Stimulated activated CD8-positive, alpha-beta memory T cell treated with anti-CD3 and anti-CD28 coated beads, Interleukin-12 subunit alpha, Interleukin-12 subunit beta, amount 100 ng/mL, for 4 hours (primary cell): ENCODE measurements around the gene IL4R.
A peak's percentile ranks its signal among the peaks of the same experiment; 100 is the strongest.
"Not testable (repeated sequence)": the region's sequence is repeated elsewhere in the genome, so short reads cannot be mapped to it uniquely, and the experiment has no call there.

Source experiments
- DNase-seq: peaks from one replicate; pipeline ENCODE4 v3.0.0-alpha.2; 2020; ENCODE audit warnings: low read depth

The IL4R gene

DNA sequence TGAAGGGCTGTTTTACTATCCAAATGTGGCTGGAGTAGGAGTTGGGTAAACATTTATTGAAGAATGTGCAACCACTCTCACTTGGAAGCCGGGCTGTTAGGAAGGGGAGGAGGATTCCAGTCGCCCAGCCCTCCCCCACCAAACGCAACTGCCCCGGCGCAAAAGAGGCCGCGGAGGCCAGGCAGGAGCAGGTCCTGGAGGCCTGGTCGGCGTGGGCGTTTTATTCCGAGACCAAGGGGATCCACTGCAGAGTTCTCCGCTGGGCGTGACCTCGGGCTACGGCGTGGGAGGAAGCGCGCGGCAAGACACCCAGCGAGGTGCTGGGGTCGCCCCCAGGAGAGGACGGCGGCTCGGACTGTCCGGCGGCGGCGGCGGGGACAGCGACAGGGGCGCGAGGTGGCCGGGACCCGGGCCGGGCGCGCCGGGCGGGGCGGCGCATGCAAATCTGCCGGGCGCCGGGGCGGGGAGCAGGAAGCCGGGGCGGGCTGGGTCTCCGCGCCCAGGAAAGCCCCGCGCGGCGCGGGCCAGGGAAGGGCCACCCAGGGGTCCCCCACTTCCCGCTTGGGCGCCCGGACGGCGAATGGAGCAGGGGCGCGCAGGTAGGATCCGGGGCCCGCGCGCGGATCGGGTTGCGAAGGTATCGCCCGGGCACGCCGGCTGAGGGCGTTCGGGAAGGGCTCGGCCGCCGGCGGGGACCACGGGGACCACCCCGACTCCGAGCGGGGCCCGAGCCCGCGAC is at the start of gene IL4R:
Gene IL4R (plus strand): TSS at position 553 of the 739 bp plus-strand sequence. CDS start 26,230 bp downstream, outside the sequence.
- DNase-seq = peak; percentile 52

DNA sequence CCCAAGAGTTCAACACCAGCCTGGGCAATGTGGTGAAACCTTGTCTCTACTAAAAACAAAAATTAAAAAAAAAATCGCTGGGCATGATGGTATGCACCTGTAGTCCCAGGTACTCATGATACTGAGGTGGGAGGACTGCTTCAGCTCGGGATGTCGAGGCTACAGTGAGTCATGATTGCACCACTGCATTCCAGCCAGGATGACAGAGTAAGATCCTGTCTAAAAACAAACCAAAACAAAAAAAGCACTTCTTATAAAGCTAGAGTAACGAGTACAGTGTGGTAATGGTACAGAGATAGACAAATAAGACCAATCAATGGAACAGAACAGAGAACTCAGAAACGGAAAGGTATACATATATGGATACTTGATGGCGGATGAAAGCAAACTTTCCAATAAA is 49.6 kb upstream of the IL4R start:
- DNase-seq = no peak

DNA sequence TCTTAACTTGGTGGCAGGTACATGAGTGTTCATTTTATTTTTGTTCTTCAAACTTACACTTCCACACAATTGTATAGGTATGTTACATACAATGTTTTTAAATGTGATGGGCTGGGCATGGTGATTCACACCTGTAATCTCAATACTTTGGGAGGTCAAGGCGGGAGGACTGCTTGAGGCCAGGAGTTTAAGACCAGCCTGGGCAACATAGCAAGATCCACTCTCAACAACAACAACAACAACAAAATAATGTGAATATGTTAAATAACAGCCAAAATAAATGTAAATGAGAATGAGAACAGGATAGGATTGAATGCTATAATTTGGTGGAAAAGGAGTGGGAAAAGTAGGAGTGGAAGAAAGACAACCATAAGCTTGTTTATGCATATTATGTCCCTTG is 47.8 kb upstream of the IL4R start:
- no peak for DNase-seq

DNA sequence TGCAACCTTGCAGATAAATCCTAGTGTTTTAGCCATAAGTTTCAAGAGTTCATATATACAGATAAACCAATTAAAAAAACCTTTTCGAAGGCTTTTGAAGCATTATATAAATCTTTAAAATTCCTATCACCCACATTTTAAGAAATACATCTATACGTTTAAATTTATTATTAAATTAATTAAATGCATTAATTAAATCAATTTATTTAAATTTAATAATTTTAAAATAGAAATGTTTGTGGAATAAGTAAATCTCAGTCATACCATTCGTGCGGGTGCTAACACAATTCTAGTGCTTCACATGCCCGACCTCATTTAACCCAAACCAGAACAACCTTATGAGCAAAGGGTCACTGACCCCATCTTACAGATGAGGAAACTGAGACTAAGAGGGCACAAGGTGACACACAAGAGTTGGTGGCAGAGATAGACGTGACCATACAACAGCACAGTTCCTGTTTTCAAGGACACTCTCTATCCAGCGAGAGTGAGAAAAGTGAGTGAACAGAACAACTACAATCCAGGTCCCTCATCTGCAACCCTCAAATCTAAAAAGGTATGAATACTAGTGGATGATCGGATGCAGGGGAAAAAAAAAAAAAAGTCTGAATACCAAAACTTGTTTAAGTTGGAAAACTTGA is 46.6 kb upstream of the IL4R start:
- DNase-seq = no peak

DNA sequence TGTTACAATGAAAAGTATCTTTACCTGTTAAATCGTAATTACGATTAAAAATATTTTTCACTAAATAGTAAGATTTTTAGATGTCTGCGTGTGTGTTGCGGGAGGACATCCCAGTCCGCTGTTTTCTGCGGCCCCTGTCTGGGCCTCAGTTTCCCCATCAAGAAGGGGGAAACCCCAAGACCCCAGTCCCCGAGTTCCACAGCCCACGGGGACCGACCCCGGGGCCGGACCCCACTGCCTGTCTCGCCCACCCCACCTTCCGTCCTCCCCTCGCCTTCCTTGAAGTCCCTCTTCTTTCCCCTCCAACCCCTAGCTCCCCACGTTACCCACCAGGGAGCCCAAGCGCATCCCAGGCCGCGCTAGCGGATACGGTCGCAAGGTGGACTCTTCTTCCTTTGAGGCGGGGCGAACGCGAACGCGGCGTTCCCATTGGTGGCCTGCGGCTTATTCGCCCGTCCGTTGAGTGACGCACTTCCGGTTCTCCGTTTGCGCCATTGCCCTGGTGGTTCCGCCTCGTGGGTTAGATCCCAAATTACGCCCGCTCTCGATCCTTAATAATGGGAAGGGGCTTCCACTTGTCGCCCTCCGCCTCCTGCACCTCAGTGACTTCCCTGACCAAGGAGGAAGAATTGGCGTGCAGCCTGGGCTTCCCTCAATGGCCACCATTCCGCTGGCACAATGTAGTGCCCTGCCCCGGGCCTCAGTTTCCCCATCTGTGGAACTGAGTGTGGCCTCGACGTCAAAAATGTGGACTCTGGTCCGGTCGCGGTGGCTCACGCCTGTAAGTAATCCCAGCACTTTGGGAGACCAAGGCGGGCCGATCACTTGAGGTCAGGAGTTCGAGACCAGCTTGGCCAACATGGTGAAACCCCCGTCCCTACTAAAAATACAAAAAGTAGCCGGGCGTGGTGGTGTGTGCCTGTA is 45.1 kb upstream of the IL4R start, which contains the start of gene NSMCE1:
Gene NSMCE1 (minus strand): TSS at position 397 of the 924 bp plus-strand sequence. CDS start 11,202 bp downstream, outside the sequence.
- DNase-seq = peak; percentile 89

DNA sequence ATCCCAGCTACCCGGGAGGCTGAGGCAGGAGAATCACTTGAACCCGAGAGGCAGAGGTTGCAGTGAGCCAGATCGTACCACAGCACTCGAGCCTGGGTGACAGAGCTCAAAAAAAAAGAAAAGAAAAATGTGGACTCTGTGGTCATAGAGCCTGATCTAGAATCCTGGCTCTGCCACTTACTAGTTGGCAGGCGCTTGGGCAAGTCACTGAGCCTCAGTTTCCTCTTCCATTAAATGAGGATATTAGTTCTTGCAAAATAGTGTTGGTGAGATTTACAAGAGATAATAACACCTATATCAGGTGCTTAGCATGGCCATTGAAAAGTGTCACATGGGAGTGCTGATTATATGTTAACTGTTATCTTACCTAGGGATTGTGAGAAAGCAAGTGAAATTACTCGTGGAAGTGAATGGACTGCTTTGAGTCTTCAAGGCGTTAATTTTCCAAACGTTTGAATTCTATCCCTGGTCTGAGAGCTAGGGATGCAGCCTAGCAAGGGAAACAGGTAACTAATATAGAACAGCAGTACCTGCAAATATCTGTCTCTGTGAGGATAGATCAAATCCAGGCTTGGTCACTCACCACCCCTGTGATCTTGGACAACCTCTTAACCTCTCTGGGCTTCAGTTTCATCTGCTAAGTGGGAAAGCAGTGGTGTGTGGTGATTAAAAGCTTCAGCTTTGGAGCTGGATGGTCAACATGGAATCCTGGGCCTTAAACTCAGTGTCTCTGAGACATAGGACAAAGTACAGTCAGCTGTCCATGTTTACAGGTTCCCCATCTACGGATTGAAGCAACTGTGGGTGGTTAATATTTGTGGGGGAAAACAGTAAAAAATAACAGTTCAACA is 44.2 kb upstream of the IL4R start:
- no peak for DNase-seq

DNA sequence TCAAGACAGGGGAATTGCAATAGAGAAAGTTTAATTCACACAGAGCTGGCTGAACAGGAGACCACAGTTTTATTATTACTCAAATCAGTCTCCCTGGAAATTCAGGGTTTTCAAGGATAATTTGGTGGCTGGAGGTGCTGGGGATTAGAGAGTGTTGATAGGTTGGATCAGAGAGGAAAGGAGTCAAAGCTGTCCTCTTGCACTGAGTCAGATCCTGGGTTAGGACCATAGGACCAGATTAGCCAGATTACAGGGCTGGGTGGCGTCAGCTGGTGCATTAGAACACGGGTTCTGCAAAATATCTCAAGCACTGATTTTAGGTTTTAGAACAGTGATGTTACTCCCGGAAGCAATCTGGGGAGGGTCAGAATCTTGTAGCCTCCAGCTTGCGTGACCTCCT is 43.4 kb upstream of the IL4R start:
- no peak for DNase-seq

DNA sequence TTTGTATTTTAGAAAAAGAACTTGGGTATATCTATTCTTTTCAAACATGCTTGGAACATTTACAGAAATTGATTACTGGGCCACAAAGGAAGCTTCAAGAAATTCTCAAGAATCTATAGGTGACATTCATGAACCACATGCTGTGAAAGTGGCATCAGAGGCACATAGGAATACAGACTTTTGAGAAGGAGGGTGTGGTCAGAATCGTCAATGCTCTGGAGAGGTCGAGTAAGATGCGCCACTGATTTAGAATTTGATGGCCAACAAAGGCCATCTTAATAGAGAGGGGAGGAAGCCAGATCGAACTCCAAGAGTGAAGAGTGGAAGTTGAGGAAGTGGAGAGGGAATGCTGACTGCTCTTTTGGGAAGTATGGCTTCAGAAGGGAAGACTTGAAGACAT is 41.7 kb upstream of the IL4R start:
- no peak for DNase-seq

DNA sequence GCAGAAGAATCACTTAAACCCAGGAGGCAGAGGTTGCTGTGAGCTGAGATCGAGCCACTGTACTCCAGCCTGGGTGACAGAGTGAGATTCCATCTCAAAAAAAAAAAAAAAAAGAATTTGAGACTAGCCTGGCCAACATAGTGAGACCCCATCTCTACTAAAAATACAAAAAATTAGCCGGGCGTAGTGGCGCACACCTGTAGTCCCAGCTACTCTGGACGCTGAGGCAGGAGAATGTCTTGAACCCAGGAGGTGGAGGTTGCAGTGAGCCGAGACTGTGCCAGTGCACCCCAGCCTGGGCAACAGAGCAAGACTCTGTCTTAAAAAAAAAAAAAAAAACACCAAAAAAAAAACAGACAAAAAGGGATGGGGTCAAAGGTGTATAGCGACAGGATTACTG is 41.1 kb upstream of the IL4R start:
- not testable (repeated sequence) for DNase-seq

DNA sequence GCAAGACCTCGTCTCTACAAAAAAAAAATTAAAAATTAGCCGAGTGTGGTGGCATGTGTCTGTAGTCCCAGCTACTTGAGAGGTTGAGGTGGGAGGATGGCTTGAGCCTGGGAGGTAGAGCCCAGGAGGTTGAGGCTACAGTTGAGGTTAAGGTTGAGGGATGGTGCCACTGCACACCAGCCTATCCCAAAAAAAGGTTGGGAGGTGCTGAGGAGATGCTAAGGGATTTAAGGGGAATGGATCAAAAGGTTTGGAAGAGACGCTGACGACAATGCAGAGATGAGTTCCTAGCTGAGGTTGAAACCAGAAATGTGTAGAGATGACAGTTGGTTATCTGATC is 40.5 kb upstream of the IL4R start:
- no peak for DNase-seq

DNA sequence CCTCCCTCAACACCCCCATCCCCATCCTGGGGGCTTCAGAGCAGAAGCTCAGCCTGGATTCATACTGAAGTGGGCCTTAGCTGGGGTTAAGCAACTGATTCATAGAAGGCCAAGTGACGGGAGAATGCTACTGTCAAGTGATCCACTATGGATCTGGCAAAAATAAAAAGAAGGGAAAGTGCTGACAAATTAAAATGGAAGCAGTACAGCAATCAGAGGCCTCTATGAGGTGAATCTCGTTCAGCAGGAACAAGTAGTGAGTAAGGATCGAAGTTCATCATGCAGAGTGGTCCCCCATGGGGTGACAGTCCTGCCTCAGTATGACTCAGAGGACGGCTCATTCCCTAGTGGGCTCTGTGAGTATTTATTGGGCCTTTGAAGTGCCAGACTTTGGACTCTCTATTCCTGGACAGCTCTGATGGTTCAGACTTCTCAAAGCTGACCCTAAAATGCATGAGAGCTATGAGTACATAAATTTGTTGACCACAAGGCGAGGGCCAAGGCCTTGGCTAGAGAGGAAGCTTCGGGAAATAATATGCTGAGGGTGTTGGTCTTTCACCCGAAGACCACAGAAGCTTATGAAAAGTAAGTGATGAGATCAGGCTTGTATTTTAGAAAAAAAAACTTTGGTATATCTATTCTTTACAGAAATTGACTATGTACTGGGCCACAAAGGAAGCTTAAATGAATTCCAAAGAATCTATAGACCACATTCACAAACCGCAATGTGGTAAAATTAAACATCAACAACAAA is 39.9 kb upstream of the IL4R start:
- no peak for DNase-seq

DNA sequence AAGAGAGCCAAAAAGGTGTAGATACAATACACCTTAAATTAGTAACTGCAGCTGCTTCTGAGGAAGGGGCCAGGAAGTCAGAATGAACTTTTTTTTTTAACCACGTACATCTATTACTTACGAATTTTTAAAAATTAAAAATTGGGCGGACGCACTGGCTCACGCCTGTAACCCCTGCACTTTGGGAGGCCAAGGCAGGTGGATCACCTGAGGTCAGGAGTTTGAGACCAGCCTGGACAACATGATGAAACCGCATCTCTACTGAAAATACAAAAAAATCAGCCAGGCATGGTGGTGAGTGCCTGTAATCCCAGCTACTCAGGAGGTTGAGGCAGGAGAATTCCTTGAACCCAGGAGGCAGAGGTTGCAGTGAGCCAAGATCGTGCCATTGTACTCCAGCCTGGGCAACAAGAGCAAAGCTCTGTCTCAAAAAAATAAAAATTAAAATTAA is 39.3 kb upstream of the IL4R start:
- DNase-seq = not testable (repeated sequence)

DNA sequence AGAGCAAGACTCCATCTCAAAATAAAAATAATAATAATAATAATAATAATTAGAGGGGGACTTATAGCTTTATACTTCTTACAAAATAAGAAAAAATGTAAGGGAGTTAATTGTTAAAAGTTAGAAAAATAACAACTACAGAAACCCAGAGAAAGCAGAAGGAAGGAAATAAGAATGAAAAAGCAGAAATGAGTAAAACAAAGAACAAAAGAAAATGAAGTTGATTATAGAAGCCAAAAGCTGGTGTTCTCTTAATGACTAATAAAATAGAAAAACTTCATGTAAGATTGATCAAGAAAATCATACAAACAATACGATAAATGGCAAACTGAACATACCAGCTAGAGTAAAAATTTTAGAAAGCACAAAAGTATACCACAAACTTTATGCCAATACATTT is 38.4 kb upstream of the IL4R start:
- no peak for DNase-seq

DNA sequence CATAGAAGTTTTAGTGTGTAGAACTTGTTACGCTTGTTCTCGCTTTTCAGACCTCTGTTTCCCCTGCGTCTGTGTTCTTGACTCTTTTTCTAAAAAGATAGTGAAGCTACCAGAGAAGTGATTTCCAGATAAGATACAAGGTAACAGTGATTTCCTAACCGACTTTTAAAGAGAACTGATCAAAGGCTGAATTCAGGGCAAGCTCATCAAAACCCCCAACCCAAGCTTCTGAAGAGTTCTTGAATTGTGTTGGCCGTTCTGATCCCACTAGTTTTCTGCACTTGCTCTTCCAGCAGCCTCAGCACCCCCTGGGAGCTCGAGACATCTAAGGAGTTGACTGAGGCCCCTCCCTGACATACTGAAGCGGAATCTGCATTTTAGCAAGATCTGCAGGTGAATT is 32.5 kb upstream of the IL4R start:
- DNase-seq = no peak

DNA sequence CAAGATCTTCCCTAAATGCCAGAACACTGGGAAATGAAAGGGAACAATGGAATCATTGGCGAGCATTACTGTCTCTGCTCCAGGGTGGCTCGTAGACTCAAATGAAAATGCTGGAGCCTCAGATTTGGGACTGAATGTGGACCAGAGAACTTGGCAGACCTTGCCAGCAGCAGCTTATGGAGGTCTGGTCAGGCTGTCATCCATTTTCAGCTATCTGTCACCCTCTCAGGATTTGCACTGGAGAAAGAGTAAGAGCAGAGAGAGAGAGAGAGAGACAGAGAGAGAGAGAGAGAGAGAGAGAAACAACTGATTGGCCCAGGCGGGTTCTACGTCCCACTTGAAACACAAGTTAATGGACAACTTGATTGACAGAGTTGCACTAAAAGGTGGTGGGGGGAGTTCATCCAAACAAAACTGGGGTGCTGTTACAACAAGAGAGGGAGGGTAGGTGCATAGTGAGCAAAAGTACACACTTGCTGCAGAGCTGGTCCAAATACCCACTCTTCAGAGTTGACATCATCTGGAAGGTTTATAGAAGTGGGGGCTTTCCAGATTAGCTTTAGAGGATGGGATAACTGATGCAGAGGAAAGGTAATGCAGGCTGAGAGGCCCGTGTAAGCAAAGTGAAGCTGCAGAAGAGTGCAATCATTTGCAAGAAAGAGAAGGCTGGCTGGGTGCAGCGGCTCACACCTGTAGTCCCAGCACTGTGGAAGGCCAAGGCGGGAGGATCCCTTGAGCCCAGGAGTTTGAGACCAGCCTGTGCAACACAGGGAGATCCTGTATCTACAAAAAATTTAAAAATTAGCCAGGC is 28.7 kb upstream of the IL4R start:
- no peak for DNase-seq

DNA sequence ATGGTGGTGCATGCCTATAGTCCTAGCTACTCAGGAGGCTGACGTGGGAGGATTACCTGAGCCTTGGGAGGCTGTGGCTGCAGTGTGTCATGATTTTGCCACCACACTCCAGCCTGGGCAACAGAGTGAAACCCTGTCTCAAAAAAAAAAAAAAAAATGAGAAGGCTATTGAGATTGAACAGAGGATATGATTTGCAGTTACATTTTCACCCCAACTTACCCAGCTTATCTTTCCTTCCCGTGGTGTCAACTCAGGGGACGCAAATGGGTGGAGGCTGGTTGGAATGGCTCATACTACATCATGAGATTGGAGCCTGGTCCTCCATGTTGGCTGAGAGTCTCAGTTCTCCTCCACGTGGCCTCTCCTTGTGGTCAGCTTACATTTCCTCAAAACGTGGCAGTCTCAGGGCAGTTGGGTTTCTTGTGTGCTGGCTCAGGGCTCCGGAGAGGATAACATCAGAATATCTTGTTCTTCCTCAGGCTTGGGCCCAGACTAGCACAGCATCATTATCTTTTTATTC is 28.0 kb upstream of the IL4R start:
- no peak for DNase-seq

DNA sequence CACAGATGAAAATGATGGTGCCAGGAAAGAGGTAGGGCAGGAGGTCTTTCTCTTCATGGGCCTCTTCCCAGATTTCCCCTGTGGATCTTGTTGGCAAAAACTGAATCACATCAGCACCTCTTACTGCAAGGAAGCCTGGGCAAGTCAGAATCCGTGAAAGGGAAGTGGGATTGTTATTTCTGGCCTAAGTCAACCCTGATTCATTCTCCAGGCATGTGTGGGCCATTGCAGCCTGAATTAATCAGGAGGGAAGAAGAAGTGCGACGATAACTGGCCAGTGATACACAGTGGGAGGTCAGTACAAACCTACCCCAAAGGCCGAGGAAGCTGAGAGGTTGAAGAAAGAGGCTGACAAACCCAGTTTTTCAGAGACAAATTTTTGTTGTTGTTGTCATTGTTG is 27.3 kb upstream of the IL4R start:
- DNase-seq = no peak

DNA sequence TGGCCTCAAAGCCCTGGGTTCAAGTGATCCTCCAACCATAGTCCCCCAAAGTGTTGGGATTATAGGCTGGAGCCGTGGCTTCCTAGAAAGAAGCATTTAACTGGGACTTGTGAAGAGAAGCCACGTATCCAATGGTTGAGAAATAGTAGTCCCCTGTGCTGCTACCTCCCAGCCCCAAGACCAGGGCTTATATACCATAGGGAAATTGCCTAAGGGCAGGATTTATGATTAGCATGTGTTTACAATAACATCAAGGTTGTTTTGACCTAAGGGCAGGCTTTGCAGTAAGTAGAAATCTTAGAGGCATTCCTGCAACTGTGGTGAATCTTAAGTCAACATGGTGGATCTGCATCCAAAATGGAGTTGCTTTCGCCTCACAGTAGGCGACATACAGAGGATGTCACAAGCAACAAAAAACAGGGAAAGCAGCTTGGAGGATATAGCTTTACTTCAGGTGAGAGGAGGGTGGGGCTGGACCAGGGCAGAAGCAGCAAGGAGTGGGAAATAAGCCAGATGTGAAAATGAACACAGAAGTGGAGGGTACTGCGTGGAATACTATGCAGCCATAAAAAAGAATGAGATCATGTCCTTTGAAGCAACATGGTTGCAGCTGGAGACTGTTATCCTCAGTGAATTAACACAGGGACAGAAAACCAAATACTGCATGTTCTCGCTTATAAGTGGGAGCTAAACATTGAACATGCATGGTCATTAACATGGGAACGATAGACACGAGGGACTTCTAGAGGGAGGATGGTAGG is 26.5 kb upstream of the IL4R start:
- no peak for DNase-seq

DNA sequence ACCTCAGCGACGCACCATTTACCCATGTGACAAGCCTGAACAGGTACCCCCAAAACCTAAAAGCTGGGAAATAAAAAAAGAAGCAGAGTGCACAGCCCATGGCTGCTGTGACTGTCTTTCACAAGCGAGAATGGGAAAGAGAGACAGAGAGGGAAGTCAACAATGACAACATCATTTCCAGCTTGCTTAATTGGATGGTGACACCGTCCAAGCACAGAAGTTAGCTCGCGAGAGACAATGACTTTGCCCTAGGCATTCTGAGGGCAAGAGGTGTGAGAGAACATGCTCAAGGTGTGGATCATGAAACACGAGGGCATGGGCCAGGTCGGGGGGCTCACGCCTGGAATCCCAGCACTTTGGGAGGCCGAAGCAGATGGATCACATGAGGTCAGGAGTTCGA is 25.9 kb upstream of the IL4R start:
- no peak for DNase-seq
